K562 (cell line): Measurements from ENCODE around the gene TRIP11. TPM values are rescaled to one million over a fixed set of nuclear protein-coding genes. Genes with fewer than 3 reads are reported as not detected.
A peak's percentile ranks its signal among the peaks of the same experiment; 100 is the strongest.

ENCODE experiments used
- ATAC-seq: fragments of 200-7000 bp; cut with Tn5 transposase; 3 replicates; pipeline ENCODE4 v1.9.1; 2020; ENCODE audit warnings: moderate library complexity
- BruUV-seq: library from RNA; stranded (reverse); fragments of 400-500 nt; replicated peaks from 2 replicates; lab custom pipeline; 2021; lab: Mats Ljungman, UMichigan
- CTCF ChIA-PET: fragments of 300-600 bp; formaldehyde crosslinking; extraction: SDS; loops from one replicate; lab custom pipeline; 2021; ENCODE audit warnings: low intra/inter-chr PET ratio; lab: Yijun Ruan, JAX
- POLR2A ChIA-PET: fragments of 300-600, 350-650 bp; sonication (Branson Sonifier 250); formaldehyde crosslinking; extraction: SDS; loops from one replicate; lab custom pipeline; 2021; ENCODE audit warnings: antibody characterized with exemption, inconsistent platforms; lab: Yijun Ruan, JAX
- DNase-seq, 4 experiments: peaks; one replicate each; pipeline versions ENCODE4 v3.0.0 to v3.0.0-alpha.2; 2011 to 2018; ENCODE audit warnings: low spot score in 3 of 4, mixed read lengths in 3 of 4; ENCODE audit errors: extremely low read depth in 1 of 4
- FAIRE-seq: peaks from 2 replicates; lab custom pipeline; 2011; peaks lifted over from hg19 to GRCh38; lab: Jason Lieb, UNC
- H2AFZ ChIP-seq: 2 replicates; pipeline ENCODE4 v1.6.0; 2011; ENCODE audit warnings: low read depth, low read length, control low read depth, inconsistent platforms
- H3K27ac ChIP-seq: fragments of 200-600 bp; 3 replicates; pipeline ENCODE4 v1.8.0; 2011; ENCODE audit warnings: low read depth, mild to moderate bottlenecking, control low read depth, inconsistent platforms, low read length, moderate library complexity, mixed read lengths; ENCODE audit errors: extremely low read depth
- H3K27me3 ChIP-seq, 2 experiments: fragments of 300-600 bp in 1 of 2; 2 replicates in 1 of 2; 3 replicates in 1 of 2; pipeline versions ENCODE4 v1.6.0 to v1.8.0; 2011; ENCODE audit warnings: inconsistent platforms in 2 of 2, low read length in 2 of 2, mild to moderate bottlenecking in 1 of 2, mixed read lengths in 1 of 2, moderate library complexity in 1 of 2; ENCODE audit not compliant: control insufficient read depth in 2 of 2, insufficient read depth in 2 of 2
- H3K36me3 ChIP-seq: fragments of 300-600 bp; 3 replicates; pipeline ENCODE4 v1.8.0; 2011; ENCODE audit warnings: mild to moderate bottlenecking, low read length, inconsistent platforms; ENCODE audit not compliant: control insufficient read depth, insufficient read depth
- H3K4me1 ChIP-seq, 2 experiments: fragments of 200-600 bp in 1 of 2; replicated peaks in 1 of 2; 2 replicates in 1 of 2; 3 replicates in 1 of 2; pipeline versions ENCODE4 v1.5.1 to v1.8.0; 2011; ENCODE audit warnings: inconsistent platforms in 2 of 2, low read length in 2 of 2, mild to moderate bottlenecking in 1 of 2, mixed read lengths in 1 of 2, moderate library complexity in 1 of 2; ENCODE audit not compliant: control insufficient read depth in 2 of 2, insufficient read depth in 2 of 2
- H3K4me2 ChIP-seq: 2 replicates; pipeline ENCODE4 v1.6.1; 2011; ENCODE audit warnings: low read length, control low read depth, inconsistent platforms, mixed read lengths; ENCODE audit not compliant: insufficient read depth
- H3K4me3 ChIP-seq: fragments of 200-600 bp; sonication (generic), shearing (Covaris generic); 2 replicates; pipeline ENCODE4 v1.5.1; 2016; ENCODE audit warnings: control low read depth, inconsistent platforms
- H3K79me2 ChIP-seq: fragments of 200-600 bp; 3 replicates; pipeline ENCODE4 v1.8.0; 2011; ENCODE audit warnings: low read length, inconsistent platforms; ENCODE audit not compliant: control insufficient read depth, insufficient read depth
- H3K9ac ChIP-seq, 2 experiments: 2 replicates each; pipeline versions ENCODE4 v1.6.0 to v1.6.1; 2011; ENCODE audit warnings: low read depth in 2 of 2, low read length in 2 of 2, control low read depth in 1 of 2, inconsistent platforms in 1 of 2, mild to moderate bottlenecking in 1 of 2, mixed read lengths in 1 of 2; ENCODE audit not compliant: insufficient read depth in 1 of 2
- H3K9me1 ChIP-seq: one replicate; pipeline ENCODE4 v1.6.0; 2011; ENCODE audit warnings: inconsistent platforms, mild to moderate bottlenecking, low read length, moderate library complexity; ENCODE audit not compliant: control insufficient read depth, insufficient read depth
- H3K9me3 ChIP-seq: replicated peaks from 2 replicates; pipeline ENCODE4 v1.5.1; 2011; ENCODE audit warnings: low read depth, low read length, inconsistent platforms; ENCODE audit not compliant: control insufficient read depth, insufficient read depth
- H4K20me1 ChIP-seq: replicated peaks from 2 replicates; pipeline ENCODE4 v1.6.1; 2011; ENCODE audit warnings: low read length, inconsistent platforms, mixed read lengths; ENCODE audit not compliant: control insufficient read depth, insufficient read depth
- CBX1 ChIP-seq: sonication (generic); IDR thresholded peaks from 2 replicates; pipeline ENCODE4 v1.6.1; 2016; ENCODE audit warnings: antibody characterized with exemption, low read depth, mild to moderate bottlenecking
- CEBPB ChIP-seq: fragments of 450-650 bp; IDR thresholded peaks from 2 replicates; pipeline ENCODE4 v1.6.1; 2016; ENCODE audit warnings: missing genetic modification characterization, missing compliant biosample characterization
- CEBPG ChIP-seq, 3 experiments: fragments of 200-800 bp in 1 of 3; sonication (Bioruptor generic) in 1 of 3; sonication (generic) in 1 of 3; formaldehyde crosslinking in 1 of 3; IDR thresholded peaks in 2 of 3; conservative IDR thresholded peaks in 1 of 3; 2 replicates each; pipeline versions ENCODE4 v1.6.1 to v1.8.0; 2016 to 2022; ENCODE audit warnings: missing compliant biosample characterization in 2 of 3, missing genetic modification characterization in 2 of 3, mild to moderate bottlenecking in 1 of 3, missing genetic modification reagents in 1 of 3
- KAT8 ChIP-seq: fragments of 450-650 bp; IDR thresholded peaks from 2 replicates; pipeline ENCODE4 v1.6.1; 2016; ENCODE audit warnings: low read depth, mild to moderate bottlenecking
- MEF2A ChIP-seq: IDR thresholded peaks from 2 replicates; pipeline ENCODE4 v1.6.1; 2011; ENCODE audit warnings: low read depth, mild to moderate bottlenecking, low read length, moderate library complexity; ENCODE audit not compliant: control insufficient read depth
- NFIX ChIP-seq: fragments of 250-450 bp; sonication (Bioruptor Pico); IDR thresholded peaks from 2 replicates; pipeline ENCODE4 v1.4.0; 2020; ENCODE audit warnings: low read depth, mild to moderate bottlenecking, moderate library complexity
- NUFIP1 ChIP-seq: fragments of 450-650 bp; IDR thresholded peaks from 2 replicates; pipeline ENCODE4 v1.6.1; 2018; ENCODE audit not compliant: partially characterized antibody
- OTX1 ChIP-seq: fragments of 450-650 bp; formaldehyde crosslinking; IDR thresholded peaks from 2 replicates; pipeline ENCODE4 v1.4.0; 2022; ENCODE audit warnings: mild to moderate bottlenecking
- WGBS: fragments of 100-300 bp; shearing (Covaris generic); methylation state at CpG from one replicate; pipeline ENCODE4 v1.1.6; 2016; ENCODE audit warnings: low coverage, mixed read lengths; ENCODE audit not compliant: insufficient coverage; ENCODE audit errors: missing lambda C conversion rate; 5-methylcytosine and 5-hydroxymethylcytosine counted together
- in situ Hi-C: fragments of 300-500 bp; cut with MboI; formaldehyde crosslinking; loops from 4 replicates; pipeline ENCODE4 v1.15.0; 2018; ENCODE audit warnings: inconsistent platforms, mixed read lengths
- intact Hi-C: fragments of 100-400 bp; cut with micrococcal nuclease; formaldehyde crosslinking; loops from 2 replicates; pipeline ENCODE4 v1.14.2; 2022
- polyA plus RNA-seq, 8 experiments: library from polyadenylated mRNA; depleted of rRNA in 4 of 8; stranded (reverse) in 5 of 8; unstranded in 3 of 8; fragments of >200 nt; fragmentation: Nextera tagmentation in 2 of 8; fragmentation: Illumina TruSeq in 1 of 8; extraction: Ambion mirVana in 2 of 8; extraction: Trizol in 1 of 8; gene quantifications; 2 replicates each; pipeline versions ENCODE4 v1.2.1 to v1.2.3, GENCODE V29; 2011 to 2014; ENCODE audit warnings: inconsistent platforms in 1 of 8, missing spikeins in 1 of 8
- total RNA-seq, 7 experiments: library from RNA; depleted of rRNA in 6 of 7; stranded (reverse); fragments of >200 nt in 6 of 7; fragmentation: Illumina TruSeq in 2 of 7; extraction: Trizol in 2 of 7; gene quantifications; 2 replicates each; pipeline versions ENCODE4 v1.2.1 to v1.2.3, GENCODE V29; 2011 to 2021; ENCODE audit warnings: low replicate concordance in 1 of 7
- TF ChIP-seq, protein P1 (sequence below), 2 experiments: IDR thresholded peaks in 1 of 2; conservative IDR thresholded peaks in 1 of 2; 2 replicates each; pipeline ENCODE4 v1.6.1; 2016; ENCODE audit warnings: low read depth in 2 of 2, mild to moderate bottlenecking in 1 of 2, missing compliant biosample characterization in 1 of 2, missing genetic modification characterization in 1 of 2, moderate library complexity in 1 of 2
- TF ChIP-seq, protein P2 (sequence below): fragments of 450-650 bp; IDR thresholded peaks from 2 replicates; pipeline ENCODE4 v1.6.1; 2016; ENCODE audit warnings: missing biosample characterization, missing genetic modification characterization
- TF ChIP-seq, protein P3 (sequence below), 2 experiments: fragments of 450-650 bp in 1 of 2; sonication (generic) in 1 of 2; formaldehyde crosslinking in 1 of 2; IDR thresholded peaks in 1 of 2; conservative IDR thresholded peaks in 1 of 2; 2 replicates each; pipeline versions ENCODE4 v1.6.1 to v1.8.1; 2016 to 2023; ENCODE audit warnings: mild to moderate bottlenecking in 2 of 2, moderate library complexity in 2 of 2, inconsistent platforms in 1 of 2, missing genetic modification reagents in 1 of 2

TRIP11 gene
- total and polyA plus RNA-seq, 9 of the 15 experiments (the other 6 are each of a cell fraction or from before 2014, with no cell fraction given) = 4.0 to 20.0 (median 10.9) TPM

DNA sequence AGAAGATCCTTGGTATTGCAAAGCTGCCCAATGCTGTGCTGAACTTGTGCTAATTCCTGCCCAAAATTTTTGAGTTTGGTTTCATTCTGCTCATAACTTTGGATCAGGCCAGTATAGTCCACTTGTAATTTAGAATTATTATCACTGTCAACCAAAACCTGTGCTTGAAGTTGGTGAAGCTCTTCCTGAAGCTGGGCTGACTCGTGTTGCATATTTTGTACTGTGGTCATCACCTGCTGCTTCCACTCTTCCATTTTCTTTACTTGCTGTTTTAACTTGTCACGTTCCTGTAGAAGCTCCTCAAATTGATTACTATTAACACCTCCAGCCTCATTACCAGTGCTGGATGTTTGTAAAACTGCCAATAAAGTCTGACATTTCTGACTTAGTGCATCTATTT is 35.8 kb downstream of the TRIP11 start (continued):
- TF ChIP-seq, protein P1, sequence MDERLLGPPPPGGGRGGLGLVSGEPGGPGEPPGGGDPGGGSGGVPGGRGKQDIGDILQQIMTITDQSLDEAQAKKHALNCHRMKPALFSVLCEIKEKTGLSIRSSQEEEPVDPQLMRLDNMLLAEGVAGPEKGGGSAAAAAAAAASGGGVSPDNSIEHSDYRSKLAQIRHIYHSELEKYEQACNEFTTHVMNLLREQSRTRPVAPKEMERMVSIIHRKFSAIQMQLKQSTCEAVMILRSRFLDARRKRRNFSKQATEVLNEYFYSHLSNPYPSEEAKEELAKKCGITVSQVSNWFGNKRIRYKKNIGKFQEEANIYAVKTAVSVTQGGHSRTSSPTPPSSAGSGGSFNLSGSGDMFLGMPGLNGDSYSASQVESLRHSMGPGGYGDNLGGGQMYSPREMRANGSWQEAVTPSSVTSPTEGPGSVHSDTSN (CRISPR knock-in tag; IDR thresholded peaks at IDR 0.05; ENCODE audit: low read depth) = no peak
- TF ChIP-seq, protein P1 (tag; conservative IDR thresholded peaks at IDR 0.05; ENCODE audit: low read depth) = no peak
- TF ChIP-seq KAT8 = no peak
- TF ChIP-seq, all 486 proteins: peak for 0

DNA sequence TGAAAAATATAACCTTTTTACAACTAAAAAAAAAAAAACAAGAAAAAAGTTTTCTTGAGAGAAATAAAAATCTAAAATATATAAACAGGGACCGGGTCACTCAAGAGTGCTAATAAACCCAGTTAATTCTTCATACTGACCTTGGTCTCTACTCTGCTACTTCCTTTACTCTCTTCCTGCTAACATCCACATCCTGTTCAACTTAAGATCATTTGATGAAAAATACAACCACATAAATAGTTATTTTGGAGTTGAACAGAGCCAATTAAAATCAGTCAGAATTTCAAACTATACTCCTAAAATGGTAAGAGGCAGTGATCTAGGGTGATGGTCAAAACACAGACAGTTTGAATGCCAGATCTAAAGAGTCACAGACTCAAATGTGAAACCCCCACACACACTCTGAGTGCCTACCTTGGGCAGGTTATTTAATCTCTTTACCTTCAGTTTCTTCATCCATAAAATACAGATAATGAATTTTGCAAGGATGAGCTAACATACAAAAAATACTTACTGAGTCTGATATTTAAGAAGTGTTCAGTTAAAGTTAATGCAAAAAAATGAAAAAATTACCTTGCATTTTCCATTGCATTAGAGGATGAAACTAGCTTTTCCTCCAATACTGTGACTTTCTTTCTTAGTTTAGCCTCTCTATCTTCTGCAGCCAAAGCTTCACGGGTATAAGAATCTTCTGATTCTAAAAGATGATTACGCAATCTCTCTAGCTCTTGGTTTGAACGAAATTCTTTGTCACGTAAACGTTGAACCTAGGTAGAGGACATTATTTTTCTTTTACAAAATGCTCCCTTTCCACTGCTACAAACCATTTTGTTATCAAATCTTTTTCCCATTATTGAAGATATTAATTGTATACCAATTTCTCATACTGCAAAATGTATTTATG is 40.9 kb downstream of the TRIP11 start:
- Histone ChIP-seq H3K27me3 (no peaks in the 10 kb centered on the region), H3K9me3 (no peaks in the 10 kb centered on the region), H3K4me2 (no peak overlapping the region), H3K27ac (no peak overlapping the region), H4K20me1 (no peaks in the 10 kb centered on the region), H3K36me3 (peaks cover 33% of the 10 kb centered on the region), H3K4me3 (no peak overlapping the region), H3K9ac (no peak overlapping the region), H2AFZ (no peak overlapping the region), H3K4me1 (peaks cover 0 to 5% of the 10 kb centered on the region in 2 experiments; a peak in 2 of 5 replicates), H3K79me2 (no peaks in the 10 kb centered on the region), H3K9me1 (no peaks in the 10 kb centered on the region)
- WGBS = 60% methylated on average over 6 of the region's 6 CpGs
- in situ Hi-C loops = no loop called here
- no peak for DNase-seq
- no peak for ATAC-seq
- FAIRE-seq = no peak
- TF ChIP-seq NUFIP1 (no peak), NFIX (CRISPR knock-in tag) (no peak), OTX1 (CRISPR knock-in tag) (no peak), CEBPB (tag) (peak; percentile 97), MEF2A (no peak), CBX1 (no peak), CEBPG (CRISPR knock-in tag; IDR thresholded peaks at IDR 0.05) (peak; percentile 47; the same call in 1 of the 2 replicates), CEBPG (tag; conservative IDR thresholded peaks at IDR 0.05 in 1 of 2, IDR thresholded peaks at IDR 0.05 in 1 of 2) (peak; percentile 75 to 98)
- TF ChIP-seq, protein P2, sequence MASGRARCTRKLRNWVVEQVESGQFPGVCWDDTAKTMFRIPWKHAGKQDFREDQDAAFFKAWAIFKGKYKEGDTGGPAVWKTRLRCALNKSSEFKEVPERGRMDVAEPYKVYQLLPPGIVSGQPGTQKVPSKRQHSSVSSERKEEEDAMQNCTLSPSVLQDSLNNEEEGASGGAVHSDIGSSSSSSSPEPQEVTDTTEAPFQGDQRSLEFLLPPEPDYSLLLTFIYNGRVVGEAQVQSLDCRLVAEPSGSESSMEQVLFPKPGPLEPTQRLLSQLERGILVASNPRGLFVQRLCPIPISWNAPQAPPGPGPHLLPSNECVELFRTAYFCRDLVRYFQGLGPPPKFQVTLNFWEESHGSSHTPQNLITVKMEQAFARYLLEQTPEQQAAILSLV (tag) = peak; percentile 86
- TF ChIP-seq, protein P3, sequence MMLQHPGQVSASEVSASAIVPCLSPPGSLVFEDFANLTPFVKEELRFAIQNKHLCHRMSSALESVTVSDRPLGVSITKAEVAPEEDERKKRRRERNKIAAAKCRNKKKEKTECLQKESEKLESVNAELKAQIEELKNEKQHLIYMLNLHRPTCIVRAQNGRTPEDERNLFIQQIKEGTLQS (IDR thresholded peaks at IDR 0.05) = peak; percentile 35
- TF ChIP-seq, protein P3 (CRISPR knock-in tag; conservative IDR thresholded peaks at IDR 0.05) = no peak
- ChIA-PET CTCF (interaction anchor here (0.7 kb wide), 1 partner anchor 518 kb away, joined by 4 read pairs; no protein-coding TSS in a partner anchor), POLR2A (interaction anchor here (0.8 kb wide), 1 partner anchor 14 kb away, joined by 3 read pairs; no protein-coding TSS in a partner anchor)
- no TSS peak for BruUV-seq
- intact Hi-C loops = no loop called here
